AG10803 (cell line): ENCODE results near the gene ATRX.
"Not testable (repeated sequence)": the region's sequence is repeated elsewhere in the genome, so short reads cannot be mapped to it uniquely, and the experiment has no call there.

ENCODE experiments used
- DNase-seq: peaks from one replicate; pipeline ENCODE4 v3.0.0; 2010; ENCODE audit warnings: low read depth
- H3K4me3 ChIP-seq: 2 replicates; pipeline ENCODE4 v1.5.1; 2011; ENCODE audit warnings: mild to moderate bottlenecking, low read length, control low read depth
- TF ChIP-seq, protein P1 (sequence below): conservative IDR thresholded peaks from 2 replicates; pipeline ENCODE4 v1.5.1; 2011; ENCODE audit warnings: mild to moderate bottlenecking, low read length, control low read depth, inconsistent platforms

ATRX gene

DNA sequence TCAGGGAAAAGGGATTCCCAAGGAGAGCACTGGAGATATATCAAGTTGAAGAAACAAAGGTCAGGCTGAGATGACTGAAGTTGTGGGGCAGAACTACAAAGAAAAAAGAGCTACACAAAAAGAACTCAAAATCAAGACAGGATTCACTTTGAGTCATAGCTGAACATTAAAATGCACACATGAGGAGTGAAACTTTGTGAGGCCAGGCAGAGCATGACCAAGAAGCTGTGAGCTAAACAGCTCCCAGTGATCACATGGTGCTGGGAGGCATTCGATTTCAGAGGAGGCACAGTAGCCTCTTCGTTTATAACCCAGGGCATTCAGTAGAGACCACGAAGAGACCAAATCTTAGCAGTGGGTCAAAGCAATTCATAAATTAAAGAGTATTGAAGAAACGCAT, 145.3 kb downstream of the ATRX start:
- no peak overlapping the region for H3K4me3 ChIP-seq
- TF ChIP-seq, protein P1, sequence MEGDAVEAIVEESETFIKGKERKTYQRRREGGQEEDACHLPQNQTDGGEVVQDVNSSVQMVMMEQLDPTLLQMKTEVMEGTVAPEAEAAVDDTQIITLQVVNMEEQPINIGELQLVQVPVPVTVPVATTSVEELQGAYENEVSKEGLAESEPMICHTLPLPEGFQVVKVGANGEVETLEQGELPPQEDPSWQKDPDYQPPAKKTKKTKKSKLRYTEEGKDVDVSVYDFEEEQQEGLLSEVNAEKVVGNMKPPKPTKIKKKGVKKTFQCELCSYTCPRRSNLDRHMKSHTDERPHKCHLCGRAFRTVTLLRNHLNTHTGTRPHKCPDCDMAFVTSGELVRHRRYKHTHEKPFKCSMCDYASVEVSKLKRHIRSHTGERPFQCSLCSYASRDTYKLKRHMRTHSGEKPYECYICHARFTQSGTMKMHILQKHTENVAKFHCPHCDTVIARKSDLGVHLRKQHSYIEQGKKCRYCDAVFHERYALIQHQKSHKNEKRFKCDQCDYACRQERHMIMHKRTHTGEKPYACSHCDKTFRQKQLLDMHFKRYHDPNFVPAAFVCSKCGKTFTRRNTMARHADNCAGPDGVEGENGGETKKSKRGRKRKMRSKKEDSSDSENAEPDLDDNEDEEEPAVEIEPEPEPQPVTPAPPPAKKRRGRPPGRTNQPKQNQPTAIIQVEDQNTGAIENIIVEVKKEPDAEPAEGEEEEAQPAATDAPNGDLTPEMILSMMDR = no peak
- no peak for DNase-seq

DNA sequence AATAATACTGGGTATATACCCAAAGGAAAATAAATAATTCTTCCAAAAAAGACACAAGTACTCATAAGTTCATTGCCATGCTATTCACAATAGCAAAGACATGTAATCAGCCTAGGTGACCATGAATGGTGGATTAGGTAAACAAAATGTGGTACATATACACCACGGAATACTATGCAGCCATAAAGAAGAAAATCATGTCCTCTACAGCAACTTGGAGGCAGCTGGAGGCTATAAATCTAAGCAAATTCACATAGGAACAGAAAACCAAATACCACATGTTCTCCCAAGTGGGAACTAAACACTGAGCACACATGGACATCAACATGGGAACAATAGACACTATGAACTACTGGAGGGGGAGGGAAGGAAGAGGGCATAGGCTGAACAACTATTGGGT, 146.2 kb downstream of the ATRX start:
- H3K4me3 ChIP-seq = no peak overlapping the region
- DNase-seq = no peak
- TF ChIP-seq, protein P1 = no peak

- TF ChIP-seq, protein P1 = no peak
- H3K4me3 ChIP-seq = no peak overlapping the region
- no peak for DNase-seq
These were observed 147.6 kb downstream of the ATRX start for GRCh38 chrX:77638397-77638796.

DNA sequence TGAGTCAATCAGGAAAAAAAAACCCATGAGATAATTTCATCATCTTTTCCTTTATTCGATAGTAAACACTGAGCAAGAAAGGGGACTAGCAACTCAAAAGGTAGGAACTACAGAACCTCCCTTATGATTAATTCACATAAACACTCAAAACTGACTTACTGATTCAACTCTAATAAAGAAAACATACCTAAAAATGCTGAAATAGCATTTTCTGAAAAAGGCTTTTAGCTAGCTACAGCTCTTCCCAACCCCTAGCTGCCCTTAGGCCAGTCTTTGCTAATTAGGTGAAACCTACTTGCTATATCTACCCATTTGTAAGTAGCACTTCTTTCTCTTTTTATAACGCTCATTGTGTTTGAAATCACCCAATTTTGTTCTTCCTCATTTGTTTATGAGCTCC, 150.6 kb downstream of the ATRX start:
- no peak for DNase-seq
- TF ChIP-seq, protein P1 = no peak
- no peak overlapping the region for H3K4me3 ChIP-seq

DNA sequence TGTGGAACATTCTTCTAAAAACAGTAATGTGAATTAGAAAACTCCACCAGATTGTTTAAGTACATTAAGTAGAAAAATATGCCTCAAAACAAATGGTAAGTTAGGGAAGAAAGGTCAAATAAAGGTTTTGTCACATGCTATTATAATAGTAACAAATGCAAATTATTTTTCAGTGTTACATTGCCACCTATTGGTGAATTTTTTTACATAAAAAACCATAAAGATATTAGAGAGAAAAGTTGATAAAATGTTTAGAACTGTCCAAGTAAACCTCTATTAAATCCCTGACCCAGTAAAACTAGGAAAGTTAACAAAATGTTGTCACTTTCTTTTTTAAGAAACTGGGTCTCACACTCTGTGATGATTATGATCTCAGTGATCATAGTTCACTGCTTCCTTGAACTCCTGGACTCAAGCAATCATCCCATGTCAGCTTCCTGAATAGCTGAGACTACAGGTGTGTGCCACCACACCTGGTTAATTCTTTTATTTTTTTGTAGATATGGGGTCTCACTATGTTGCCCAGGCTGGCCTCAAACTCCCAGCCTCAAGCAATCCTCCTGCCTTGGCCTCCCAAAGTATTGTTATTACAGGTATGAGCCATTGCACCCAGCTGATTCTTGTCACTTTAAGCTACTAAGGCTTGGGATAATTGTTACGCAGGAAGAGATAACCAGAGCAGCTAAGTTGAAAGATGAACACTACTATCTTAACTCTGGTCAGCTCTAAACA, 157.6 kb downstream of the ATRX start:
- no peak for DNase-seq
- no peak overlapping the region for H3K4me3 ChIP-seq
- TF ChIP-seq, protein P1 = 0 out of 2 replicates have a peak, but pooled peaks have one; percentile 18

DNA sequence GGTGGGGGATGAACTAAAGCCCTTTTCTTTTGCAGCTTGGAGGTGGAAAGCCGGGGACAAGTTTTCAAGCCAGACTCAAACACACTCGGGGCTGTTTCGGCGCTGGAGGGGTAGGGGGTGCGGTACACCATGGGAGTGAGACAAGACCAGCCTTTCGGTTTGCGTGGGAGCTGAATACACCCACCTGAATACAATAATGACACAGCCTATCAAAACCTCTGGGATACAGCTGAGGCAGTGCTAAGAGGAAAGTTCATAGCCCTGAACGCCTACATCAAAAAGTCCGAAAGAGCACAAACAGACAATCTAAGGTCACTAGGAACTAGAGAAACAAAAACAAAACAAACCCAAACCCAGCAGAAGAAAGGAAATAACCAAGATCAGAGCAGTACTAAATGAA, 163.3 kb downstream of the ATRX start:
- DNase-seq = no peak
- no peak overlapping the region for H3K4me3 ChIP-seq
- TF ChIP-seq, protein P1 = no peak

- H3K4me3 ChIP-seq = no peak overlapping the region
- DNase-seq = no peak
- TF ChIP-seq, protein P1 = no peak
These were observed 163.8 kb downstream of the ATRX start for GRCh38 chrX:77622233-77622632.

GRCh38 chrX:77621453-77621852, 164.6 kb downstream of the ATRX start:
- DNase-seq, H3K4me3 ChIP-seq: not testable (repeated sequence)
